HG03354 (cell line): ENCODE measurements around the gene GCM1.
A peak's percentile ranks its signal among the peaks of the same experiment; 100 is the strongest.
"Not testable (repeated sequence)": the region's sequence is repeated elsewhere in the genome, so short reads cannot be mapped to it uniquely, and the experiment has no call there.

ENCODE experiments used
- ATAC-seq: cut with Tn5 transposase; IDR thresholded peaks from one replicate; pipeline ENCODE4 v1.9.1; 2021; ENCODE audit warnings: mild to moderate bottlenecking; ENCODE audit not compliant: unreplicated experiment, poor library complexity, severe bottlenecking

GCM1 gene

GRCh38 chr6:53148684-53149083, at the start of gene GCM1:
GCM1 (minus strand) TSS chr6:53148841; CDS start chr6:53145632, 3,209 bp downstream.
- ATAC-seq = no peak

GRCh38 chr6:53197553-53197952, 48.9 kb upstream of the GCM1 start:
- no peak for ATAC-seq

GRCh38 chr6:53195048-53195447, 46.4 kb upstream of the GCM1 start:
- ATAC-seq = no peak

- ATAC-seq = no peak
These were observed 44.1 kb upstream of the GCM1 start for GRCh38 chr6:53192682-53193188.

GRCh38 chr6:53189554-53189953, 40.9 kb upstream of the GCM1 start:
- no peak for ATAC-seq

- no peak for ATAC-seq
These were observed 40.2 kb upstream of the GCM1 start for GRCh38 chr6:53188833-53189232.

GRCh38 chr6:53180678-53181077, 32.0 kb upstream of the GCM1 start:
- ATAC-seq = no peak

- ATAC-seq = no peak
These were observed 31.5 kb upstream of the GCM1 start for GRCh38 chr6:53179961-53180651.

GRCh38 chr6:53178837-53179432, 30.3 kb upstream of the GCM1 start:
- ATAC-seq = no peak

GRCh38 chr6:53175027-53175426, 26.4 kb upstream of the GCM1 start:
- ATAC-seq = no peak

GRCh38 chr6:53172468-53172803, 23.8 kb upstream of the GCM1 start:
- peak; percentile 7 for ATAC-seq

GRCh38 chr6:53171605-53172467, 23.2 kb upstream of the GCM1 start:
- ATAC-seq = peak; percentile 89

GRCh38 chr6:53168516-53169267, 20.1 kb upstream of the GCM1 start:
- ATAC-seq = no peak

GRCh38 chr6:53165293-53165692, 16.7 kb upstream of the GCM1 start:
- no peak for ATAC-seq

GRCh38 chr6:53162606-53163005, 14.0 kb upstream of the GCM1 start:
- no peak for ATAC-seq

- ATAC-seq = no peak
These were observed 12.9 kb upstream of the GCM1 start for GRCh38 chr6:53161481-53162009.

- no peak for ATAC-seq
These were observed 10.9 kb upstream of the GCM1 start for GRCh38 chr6:53159558-53159957.

GRCh38 chr6:53158076-53158475, 9.4 kb upstream of the GCM1 start:
- ATAC-seq = not testable (repeated sequence)

GRCh38 chr6:53155279-53155678, 6.6 kb upstream of the GCM1 start:
- ATAC-seq = not testable (repeated sequence)

GRCh38 chr6:53154794-53155193, 6.2 kb upstream of the GCM1 start:
- no peak for ATAC-seq
